Activated T-cell treated with anti-CD3 and anti-CD28 coated beads, Interleukin-2, amount 50 U/mL, for 1 hour (primary cell): ENCODE results near the gene JPT1.
"Not testable (repeated sequence)": the region's sequence is repeated elsewhere in the genome, so short reads cannot be mapped to it uniquely, and the experiment has no call there.

Source experiments
- DNase-seq: peaks from one replicate; pipeline ENCODE4 v3.0.0-alpha.2; 2020

Gene JPT1

DNA sequence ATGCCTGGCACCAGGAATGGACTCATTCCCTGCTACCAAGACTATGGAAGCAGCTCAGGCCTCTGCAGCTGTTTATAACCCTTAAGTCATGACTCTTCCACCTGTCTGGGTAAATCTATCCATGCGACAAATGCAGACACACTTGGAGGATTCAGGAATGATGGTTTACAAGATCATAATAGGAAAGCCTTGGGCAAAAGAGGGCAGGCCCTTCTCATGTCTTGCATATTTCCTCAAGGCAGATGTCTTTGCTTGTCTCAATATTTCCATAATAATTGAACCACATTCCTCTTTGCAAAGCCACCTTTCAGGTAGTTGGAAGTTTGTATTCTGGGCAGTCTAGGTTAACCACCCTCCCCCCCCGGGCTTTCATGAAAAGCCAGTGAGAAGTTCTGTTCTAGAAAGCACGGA, 884 bp upstream of the JPT1 start:
- peak; percentile 1 for DNase-seq

DNA sequence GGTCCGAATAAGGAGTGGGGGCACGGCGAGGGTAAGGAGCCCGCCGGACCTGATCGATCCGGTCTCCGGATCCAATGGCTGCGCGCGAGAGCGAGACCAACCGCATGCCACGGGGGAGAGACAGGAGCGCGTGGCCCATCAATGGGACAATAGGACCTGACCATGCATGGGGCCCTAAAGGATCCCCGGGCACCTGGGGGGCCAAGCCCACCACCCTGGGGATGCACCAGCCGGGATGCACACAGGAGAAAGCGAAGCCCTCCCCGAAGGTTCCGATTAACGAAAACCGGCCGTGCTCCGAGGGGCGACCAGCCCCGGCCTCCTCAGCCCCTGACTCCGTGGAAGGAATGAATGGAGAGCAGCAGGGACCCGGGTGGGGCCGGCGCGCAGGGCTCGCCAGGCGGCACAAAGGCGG, 525 bp downstream of the JPT1 start:
- DNase-seq = no peak

- peak; percentile 31 for DNase-seq
Measured at GRCh38 chr17:75152922-75153779, 1.2 kb downstream of the JPT1 start.

GRCh38 chr17:75152523-75152921, 1.8 kb downstream of the JPT1 start:
- DNase-seq = no peak

- DNase-seq = no peak
Measured at GRCh38 chr17:75151930-75152329, 2.4 kb downstream of the JPT1 start.

GRCh38 chr17:75147878-75148546, 6.3 kb downstream of the JPT1 start:
- DNase-seq = peak; percentile 2

GRCh38 chr17:75146592-75146991, 7.7 kb downstream of the JPT1 start:
- no peak for DNase-seq

GRCh38 chr17:75144816-75145512, 9.3 kb downstream of the JPT1 start:
- DNase-seq = no peak

- peak; percentile 2 for DNase-seq
Measured at GRCh38 chr17:75142236-75142971, 11.9 kb downstream of the JPT1 start.

DNA sequence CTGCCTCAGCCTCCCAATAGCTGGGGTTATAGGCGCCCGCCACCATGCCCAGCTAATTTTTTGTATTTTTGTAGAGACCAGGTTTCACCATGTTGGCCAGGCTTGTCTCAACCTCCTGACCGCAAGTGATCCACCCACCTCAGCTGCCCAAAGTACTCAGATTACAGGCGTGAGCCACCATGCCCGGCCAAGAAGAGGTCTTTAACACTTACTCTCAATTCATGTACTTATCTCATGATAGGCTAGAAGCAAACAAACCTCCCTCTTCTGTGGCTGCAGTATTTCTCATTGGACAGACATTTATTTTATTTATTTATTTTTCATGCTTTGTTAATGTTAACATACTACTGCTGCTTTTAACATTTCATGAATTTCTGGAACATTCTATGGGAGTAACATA, 15.8 kb downstream of the JPT1 start:
- DNase-seq = peak; percentile 1

DNA sequence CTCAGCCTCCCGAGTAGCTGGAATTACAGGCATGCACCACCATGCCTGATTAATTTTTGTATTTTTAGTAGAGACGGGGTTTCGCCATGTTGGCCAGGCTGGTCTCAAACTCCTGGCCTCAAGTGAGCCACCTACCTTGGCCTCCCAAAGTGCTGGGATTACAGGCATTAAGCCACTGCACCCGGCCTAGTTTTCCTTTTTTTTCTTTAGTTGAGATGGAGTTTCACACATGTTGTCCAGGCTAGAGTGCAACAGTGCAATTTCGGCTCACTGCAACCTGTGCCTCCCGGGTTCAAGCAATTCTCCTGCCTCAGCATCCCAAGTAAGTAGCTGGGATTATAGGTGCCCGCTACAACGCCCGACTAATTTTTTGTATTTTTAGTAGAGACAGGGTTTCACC, 16.6 kb downstream of the JPT1 start:
- DNase-seq = not testable (repeated sequence)

- peak; percentile 2 for DNase-seq
Measured at GRCh38 chr17:75135946-75136345, 18.4 kb downstream of the JPT1 start.

- DNase-seq = no peak
Measured at GRCh38 chr17:75135452-75135851, 18.9 kb downstream of the JPT1 start.

DNA sequence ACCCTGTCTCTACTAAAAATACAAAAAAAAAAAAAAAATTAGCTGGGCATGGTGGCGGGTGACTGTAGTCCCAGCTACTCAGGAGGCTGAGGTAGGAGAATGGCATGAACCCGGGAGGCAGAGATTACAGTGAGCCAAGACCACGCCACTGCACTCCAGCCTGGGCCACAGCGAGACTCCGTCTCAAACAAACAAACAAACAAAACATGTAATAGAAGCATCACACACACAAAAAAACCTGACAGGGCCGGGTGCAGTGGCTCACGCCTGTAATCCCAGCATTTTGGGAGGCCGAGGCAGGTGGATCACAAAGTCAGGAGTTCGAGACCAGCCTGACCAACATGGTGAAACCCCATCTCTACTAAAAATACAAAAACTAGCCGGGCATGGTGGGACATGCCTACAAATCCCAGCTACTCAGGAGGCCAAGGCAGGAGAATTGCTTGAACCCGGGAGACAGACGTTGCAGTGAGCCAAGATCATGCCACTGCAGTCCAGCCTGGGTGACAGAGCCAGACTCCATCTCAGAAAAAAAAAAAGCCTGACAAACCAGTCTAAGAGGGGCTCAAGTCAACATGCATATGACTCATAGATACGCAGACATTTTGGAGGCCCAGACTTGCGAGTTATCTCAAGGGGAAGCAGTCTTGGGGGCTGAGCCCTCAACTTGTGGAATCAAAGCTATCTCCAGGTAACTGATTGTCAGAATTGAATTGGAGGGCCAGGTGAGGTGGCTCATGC, 20.5 kb downstream of the JPT1 start:
- DNase-seq = peak; percentile 3

GRCh38 chr17:75133001-75133400, 21.3 kb downstream of the JPT1 start:
- DNase-seq = no peak

DNA sequence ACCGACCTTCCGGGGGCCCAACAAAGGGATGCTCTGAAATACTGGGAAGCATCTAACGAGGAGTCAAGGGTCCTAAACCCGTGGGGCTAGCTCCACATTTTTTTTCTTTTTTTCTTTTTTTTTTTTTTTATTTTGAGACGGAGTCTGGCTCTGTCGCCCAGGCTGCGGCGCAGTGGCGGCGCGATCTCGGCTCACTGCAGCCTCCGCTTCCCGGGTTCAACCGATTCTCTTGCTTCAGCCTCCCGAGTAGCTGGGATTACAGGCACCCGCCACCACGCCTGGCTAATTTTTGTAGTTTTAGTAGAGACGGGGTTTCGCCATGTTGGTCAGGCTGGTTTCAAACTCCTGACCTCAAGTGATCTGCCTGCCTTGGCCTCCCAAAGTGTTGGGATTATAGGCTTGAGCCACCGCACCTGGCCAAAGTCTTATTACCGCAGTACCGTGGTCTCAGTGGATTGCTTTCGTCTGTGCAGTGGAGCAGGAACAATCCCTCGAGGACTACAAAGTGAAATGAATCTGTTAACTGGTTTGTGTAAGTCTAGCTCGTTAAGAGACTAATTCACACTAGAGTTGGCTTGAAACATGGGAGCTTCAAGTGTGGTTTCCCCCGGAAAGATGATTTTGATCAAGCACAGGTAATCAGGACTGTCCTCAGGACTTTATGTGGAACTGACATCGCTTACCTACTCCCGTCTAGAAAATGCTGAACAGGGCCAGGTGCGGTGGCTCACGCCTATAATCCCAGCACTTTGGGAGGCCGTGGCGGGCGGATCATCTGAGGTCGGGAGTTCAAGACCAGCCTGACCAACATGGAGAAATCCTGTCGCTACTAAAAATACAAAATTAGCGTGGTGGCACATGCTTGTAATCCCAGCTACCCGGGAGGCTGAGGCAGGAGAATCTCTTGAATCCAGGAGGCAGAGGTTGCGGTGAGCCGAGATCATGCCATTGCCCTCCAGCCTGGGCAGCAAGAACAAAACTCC, 22.0 kb downstream of the JPT1 start:
- not testable (repeated sequence) for DNase-seq

DNA sequence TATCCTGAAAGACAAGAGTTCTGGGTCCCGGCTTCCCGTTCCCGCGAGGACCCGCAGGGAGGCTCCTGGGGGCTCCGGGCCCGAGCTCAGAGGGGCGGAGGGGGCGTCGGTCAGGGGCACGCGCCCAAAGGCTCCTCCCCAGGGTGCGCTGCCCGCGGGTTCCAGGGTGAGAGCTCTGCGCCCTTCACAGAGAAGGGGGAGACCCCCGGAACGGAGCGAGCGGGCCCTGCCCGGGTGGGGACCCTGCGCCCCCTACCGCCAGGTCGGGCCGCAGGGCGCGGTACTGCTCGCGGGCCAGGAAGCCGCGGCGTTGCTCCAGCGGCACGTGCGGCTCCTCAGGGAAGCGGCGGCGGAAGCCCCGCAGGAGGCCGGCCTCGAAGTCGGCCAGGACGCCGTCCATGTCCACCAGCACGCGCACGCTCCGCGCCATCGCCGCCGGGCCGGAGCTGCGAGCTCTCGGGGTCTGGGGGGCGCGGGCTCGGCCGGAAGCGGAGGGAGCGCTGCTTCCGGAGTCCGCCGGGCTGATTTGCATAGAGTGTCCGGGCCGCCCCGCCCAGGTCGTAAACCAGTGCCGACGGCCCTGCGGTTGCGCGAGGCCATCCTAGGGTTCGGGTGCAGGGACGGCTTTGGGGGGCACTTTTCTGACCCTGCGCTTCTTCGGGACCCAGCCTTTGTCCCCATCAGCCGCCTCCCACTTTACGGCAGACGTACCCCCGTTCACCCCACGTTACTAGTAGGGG, 22.9 kb downstream of the JPT1 start, which contains the start of gene NT5C:
NT5C (minus strand) TSS at position 465 of the 740 bp plus-strand sequence; CDS start at position 430, 35 bp downstream.
- DNase-seq = peak; percentile 73

DNA sequence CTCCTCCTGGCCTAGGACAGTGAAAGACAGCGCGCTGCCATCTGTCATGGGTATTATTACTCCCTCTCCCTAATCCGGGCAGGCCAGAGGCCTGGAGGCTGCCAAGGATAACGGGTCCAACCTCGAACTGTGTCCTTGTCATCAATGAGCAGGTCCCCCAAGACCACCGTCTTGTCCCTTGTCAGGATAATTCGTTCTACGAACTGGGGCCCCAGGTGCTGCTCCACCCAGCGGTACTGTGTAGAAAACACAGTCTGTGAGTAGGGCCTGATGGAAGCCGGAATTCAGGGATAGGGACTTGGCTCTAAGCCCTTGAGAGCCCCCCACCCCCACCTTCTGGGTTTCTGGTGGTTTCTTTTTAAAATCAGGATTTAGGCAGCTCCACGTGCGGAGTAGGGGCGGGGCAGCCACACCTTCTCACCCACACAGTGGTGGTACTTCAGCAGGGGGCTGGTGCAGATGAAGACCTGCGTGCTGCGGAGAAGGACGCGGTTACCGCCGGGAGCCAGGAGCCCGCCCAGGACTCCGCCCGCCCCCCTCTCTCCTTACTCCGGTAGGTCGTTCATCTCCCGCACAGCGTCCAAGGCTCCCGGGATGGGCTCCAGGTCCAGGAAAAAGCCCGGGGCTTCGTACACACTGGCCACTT, 23.6 kb downstream of the JPT1 start:
- DNase-seq = peak; percentile 62

DNA sequence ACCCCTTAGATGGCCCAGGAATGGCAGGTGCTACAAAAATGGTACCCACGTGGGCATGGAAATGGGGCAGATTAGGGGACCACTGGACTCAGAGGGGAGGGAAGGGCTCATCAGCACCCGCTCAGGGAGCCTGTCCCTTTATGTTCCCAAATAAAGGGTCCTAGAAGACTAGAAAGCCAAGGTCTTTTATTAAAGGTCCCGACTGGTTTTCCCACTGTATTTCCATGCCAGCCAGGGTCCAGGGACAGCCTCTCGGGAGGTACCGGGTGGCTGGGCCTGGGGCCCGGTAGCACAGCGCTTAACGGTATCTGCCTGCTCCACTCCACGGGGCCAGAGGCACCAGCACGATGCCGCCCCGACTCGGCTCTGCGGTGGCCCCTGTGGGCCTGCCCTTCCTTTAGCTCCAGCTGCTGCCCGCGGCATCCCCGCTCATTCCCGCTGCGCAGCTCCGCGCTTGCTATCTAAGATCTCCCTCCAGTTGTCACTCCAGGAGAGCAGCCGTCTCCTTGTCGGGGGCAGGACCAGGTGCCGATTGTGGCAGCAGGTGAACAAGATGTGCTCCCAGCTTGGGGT, 24.2 kb downstream of the JPT1 start:
- no peak for DNase-seq
